Measurements from ENCODE around the gene GBX1.

DNA sequence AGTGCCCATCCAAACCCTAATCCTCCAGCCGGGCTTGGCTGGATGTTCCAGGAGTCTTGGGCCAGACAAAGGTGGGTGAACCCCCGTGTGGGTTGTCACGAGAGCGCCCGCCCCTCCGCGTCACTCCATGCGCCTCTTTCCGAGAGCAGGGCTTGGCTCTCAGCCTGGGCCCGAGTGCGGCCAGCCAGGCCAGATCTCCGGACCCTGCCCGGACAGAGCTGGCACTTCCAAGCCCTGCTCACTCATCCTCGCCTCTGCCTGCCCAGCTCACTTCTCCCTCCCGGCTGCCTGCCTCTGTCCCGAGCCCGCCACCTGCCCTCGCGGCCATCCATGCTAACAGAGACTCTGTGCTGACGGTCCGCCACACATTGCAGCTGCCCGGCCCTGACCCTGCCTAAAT is 46.6 kb downstream of the GBX1 start:
- TF ChIP-seq, protein P1, sequence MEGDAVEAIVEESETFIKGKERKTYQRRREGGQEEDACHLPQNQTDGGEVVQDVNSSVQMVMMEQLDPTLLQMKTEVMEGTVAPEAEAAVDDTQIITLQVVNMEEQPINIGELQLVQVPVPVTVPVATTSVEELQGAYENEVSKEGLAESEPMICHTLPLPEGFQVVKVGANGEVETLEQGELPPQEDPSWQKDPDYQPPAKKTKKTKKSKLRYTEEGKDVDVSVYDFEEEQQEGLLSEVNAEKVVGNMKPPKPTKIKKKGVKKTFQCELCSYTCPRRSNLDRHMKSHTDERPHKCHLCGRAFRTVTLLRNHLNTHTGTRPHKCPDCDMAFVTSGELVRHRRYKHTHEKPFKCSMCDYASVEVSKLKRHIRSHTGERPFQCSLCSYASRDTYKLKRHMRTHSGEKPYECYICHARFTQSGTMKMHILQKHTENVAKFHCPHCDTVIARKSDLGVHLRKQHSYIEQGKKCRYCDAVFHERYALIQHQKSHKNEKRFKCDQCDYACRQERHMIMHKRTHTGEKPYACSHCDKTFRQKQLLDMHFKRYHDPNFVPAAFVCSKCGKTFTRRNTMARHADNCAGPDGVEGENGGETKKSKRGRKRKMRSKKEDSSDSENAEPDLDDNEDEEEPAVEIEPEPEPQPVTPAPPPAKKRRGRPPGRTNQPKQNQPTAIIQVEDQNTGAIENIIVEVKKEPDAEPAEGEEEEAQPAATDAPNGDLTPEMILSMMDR (IDR thresholded peaks at IDR 0.05; ENCODE audit: low read depth, low read length), result no peak
- TF ChIP-seq POLR2A (IDR thresholded peaks at IDR 0.05; ENCODE audit: extremely low read depth, insufficient read length) (no peak), MYC (IDR thresholded peaks at IDR 0.05; ENCODE audit: low read depth, low read length) (no peak)
